Measurements from ENCODE around the gene CILP. TPM values are rescaled to one million over a fixed set of nuclear protein-coding genes. Genes with fewer than 3 reads are reported as not detected.

CILP gene
- total RNA-seq, 1 experiment from 2014 or later: 1.2 TPM

DNA sequence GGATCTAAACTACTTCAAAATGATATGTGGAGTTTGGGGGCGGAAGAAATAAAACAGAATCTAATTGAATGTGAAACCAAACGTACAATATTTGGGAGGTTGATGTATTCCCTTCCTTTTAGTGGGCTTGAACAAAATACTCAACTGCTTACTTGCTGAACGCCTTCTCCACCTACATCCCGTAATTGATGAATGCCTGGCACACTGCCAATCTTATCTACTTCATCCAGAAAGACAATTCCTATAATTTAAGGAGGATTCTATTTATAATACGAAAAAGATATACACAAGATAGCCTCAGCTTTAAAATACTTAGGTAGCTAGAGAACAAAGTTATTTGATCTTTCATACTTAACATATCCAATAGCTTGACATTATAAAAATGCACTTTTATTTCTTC is 54.6 kb downstream of the CILP start:
- DNase-seq (ENCODE audit: low read depth): no peak

DNA sequence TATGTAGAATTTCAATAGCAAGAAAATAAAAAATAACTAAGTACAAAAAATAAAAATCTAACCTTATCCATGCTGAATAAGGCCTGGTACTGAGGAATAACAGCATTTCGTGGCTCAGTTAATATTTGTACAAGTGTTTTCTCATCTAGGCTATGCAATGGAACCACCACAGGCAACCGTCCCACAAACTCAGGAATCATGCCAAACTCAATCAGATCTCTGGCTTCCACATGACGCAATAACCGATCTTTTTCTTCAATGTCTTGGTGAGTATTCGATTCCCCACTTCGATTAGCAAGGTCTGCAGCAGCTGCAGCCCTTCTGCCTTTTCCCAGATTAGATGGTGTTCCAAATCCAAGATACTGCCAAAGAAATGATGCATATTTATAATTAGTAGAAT is 56.6 kb downstream of the CILP start:
- no peak for DNase-seq (ENCODE audit: low read depth)

DNA sequence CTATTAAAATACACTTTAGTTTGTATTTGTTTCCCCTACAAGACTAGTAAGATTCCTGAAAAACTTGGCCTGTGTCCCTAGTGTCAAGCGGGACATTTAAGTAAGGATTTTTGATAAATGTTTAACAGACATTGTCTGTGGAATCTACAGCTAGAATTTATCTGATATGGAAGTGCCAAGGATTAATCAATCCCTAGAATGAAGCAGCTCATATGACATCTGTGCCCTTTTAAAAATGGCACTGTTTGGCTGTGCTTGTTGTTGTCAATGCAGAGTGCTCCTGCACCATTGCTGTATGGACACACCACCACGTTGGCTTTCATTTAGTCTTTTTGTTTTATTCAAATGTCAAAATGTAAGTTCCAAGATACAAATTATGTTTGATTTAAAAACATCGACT is 63.4 kb downstream of the CILP start:
- DNase-seq (ENCODE audit: low read depth): no peak

DNA sequence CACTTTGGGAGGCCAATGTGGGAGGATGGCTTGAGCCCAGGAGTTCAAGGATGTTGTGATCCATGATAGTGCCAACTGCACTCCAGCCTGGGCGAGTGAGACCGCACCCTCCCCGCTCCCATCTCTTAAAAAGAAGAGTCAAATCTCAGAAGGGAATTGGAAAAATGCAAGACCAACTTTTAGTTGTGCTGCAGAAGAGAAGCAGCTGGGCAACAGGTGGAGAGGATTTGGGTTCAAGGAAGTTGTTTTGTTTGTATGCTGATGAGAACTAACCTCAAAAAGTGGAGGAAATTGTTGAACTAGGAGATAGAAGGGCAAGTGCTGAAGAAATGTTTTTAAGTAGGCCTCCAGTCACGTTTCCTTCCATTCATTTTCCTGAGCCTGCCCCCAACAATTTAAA is 64.8 kb downstream of the CILP start:
- no peak for DNase-seq (ENCODE audit: low read depth)

Small RNAs within 50 kb of the gene (small RNA-seq; reads per million reads assigned to genes)
- gene AC068213.1 (not detected), gene RNU6-686P (not detected)

Other genes starting within 250 kb of the CILP start
- gene SPG21, start 221.6 kb downstream of the CILP start, total RNA-seq (2014; rRNA removed; shearing (Covaris generic)): 39.5 and 52.6 TPM in 2 replicates
- 23.7 and 32.2 TPM in 2 replicates for gene MTFMT, start 181.8 kb downstream of the CILP start, total RNA-seq (2014; rRNA removed; shearing (Covaris generic))
- not detected in 2 replicates for gene SLC51B, start 166.1 kb downstream of the CILP start, total RNA-seq (2014; rRNA removed; shearing (Covaris generic))
- gene RASL12, start 143.5 kb downstream of the CILP start, total RNA-seq (2014; rRNA removed; shearing (Covaris generic)): not detected in 2 replicates
- gene KBTBD13, start 134.7 kb downstream of the CILP start, total RNA-seq (2014; rRNA removed; shearing (Covaris generic)): not detected in 2 replicates
- 0.37 and 0.47 TPM in 2 replicates for gene UBAP1L, start 96.3 kb downstream of the CILP start, total RNA-seq (2014; rRNA removed; shearing (Covaris generic))
- 15.4 and 16.4 TPM in 2 replicates for gene PDCD7, start 77.7 kb downstream of the CILP start, total RNA-seq (2014; rRNA removed; shearing (Covaris generic))
- gene CLPX, start 26.1 kb downstream of the CILP start, total RNA-seq (2014; rRNA removed; shearing (Covaris generic)): 25.7 and 38.8 TPM in 2 replicates
- gene PARP16, start 75.4 kb upstream of the CILP start, total RNA-seq (2014; rRNA removed; shearing (Covaris generic)): 50.8 and 60.0 TPM in 2 replicates
- gene RNU5A-1, start 84.6 kb upstream of the CILP start, total RNA-seq (2014; rRNA removed; shearing (Covaris generic)): not detected in 2 replicates
- gene RNU5B-1, start 93.2 kb upstream of the CILP start, total RNA-seq (2014; rRNA removed; shearing (Covaris generic)): not detected in 2 replicates
- gene IGDCC3, start 166.5 kb upstream of the CILP start, total RNA-seq (2014; rRNA removed; shearing (Covaris generic)): 0.19 TPM in 1 of 2 replicates, not detected in the other
- 0.07 and 0.10 TPM in 2 replicates for gene IGDCC4, start 211.5 kb upstream of the CILP start, total RNA-seq (2014; rRNA removed; shearing (Covaris generic))